Posterior vena cava (tissue), 2 donors: ENCODE measurements around the gene KIFC3. TPM values are rescaled to one million over a fixed set of nuclear protein-coding genes. Genes with fewer than 3 reads are reported as not detected.
A peak's percentile ranks its signal among the peaks of the same experiment; 100 is the strongest.
"Not testable (repeated sequence)": the region's sequence is repeated elsewhere in the genome, so short reads cannot be mapped to it uniquely, and the experiment has no call there.

Source experiments
- DNase-seq: peaks from one replicate; pipeline ENCODE4 v3.0.0-alpha.2; 2020; ENCODE audit warnings: low spot score
- intact Hi-C, 2 donors: fragments of 100-400 bp; cut with DNase I; formaldehyde crosslinking; loops; one replicate each; pipeline versions ENCODE4 v1.14.1 to v1.14.2; 2022 to 2023
- total RNA-seq, 2 donors: library from RNA; stranded (reverse); fragmentation: NEBNext Ultra II Directional; extraction: Animal tissue kit (Norgen Biotek cat#: 25700); gene quantifications; one replicate each; pipeline ENCODE4 v1.2.1, GENCODE V29; 2021
- donor health status: DM: yes; HTN: yes; CAD: no.
- donor health status: DM: yes; HTN: yes; CAD: no.

Gene KIFC3
- total RNA-seq, 2 donors from 2014 or later: 63.9 to 67.7 TPM

- no peak for DNase-seq
- intact Hi-C loops: loop anchor here in 1 of 2 donors (10.0 kb wide), 1 partner anchor 330 kb away; the partner anchor contains the start of gene CFAP20
Measured at GRCh38 chr16:57794849-57795430, 7.4 kb downstream of the KIFC3 start.

DNA sequence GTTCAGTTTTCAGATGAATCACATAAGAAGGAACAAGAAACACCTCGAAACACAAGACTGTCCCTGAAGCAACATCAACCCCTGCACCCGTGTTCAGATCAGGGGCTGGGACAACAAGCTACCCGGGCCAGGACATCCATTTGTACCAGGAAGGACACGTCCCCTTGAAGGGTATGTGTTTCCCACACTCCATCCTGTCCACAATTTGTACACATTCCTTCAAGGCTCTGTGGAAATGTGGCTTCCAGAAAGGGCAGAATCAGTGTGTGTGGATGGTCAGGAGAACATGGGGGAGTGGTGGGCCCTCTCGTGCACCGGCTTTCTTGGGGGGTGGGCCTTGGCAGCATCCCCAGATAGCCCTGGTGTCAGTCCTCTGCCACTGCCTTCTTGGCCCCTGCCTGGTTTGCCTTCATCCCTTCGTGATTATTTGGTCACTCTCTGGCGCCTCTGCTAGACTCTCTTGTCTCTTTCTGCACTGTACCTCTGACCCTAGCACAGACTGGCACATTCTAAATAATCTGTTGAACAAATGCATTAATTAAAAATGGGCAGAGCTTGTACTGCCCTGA, 10.3 kb downstream of the KIFC3 start:
- intact Hi-C loops: loop anchor here in 1 of 2 donors (10.0 kb wide), 1 partner anchor 333 kb away; the partner anchor contains the start of gene CFAP20
- DNase-seq: no peak

DNA sequence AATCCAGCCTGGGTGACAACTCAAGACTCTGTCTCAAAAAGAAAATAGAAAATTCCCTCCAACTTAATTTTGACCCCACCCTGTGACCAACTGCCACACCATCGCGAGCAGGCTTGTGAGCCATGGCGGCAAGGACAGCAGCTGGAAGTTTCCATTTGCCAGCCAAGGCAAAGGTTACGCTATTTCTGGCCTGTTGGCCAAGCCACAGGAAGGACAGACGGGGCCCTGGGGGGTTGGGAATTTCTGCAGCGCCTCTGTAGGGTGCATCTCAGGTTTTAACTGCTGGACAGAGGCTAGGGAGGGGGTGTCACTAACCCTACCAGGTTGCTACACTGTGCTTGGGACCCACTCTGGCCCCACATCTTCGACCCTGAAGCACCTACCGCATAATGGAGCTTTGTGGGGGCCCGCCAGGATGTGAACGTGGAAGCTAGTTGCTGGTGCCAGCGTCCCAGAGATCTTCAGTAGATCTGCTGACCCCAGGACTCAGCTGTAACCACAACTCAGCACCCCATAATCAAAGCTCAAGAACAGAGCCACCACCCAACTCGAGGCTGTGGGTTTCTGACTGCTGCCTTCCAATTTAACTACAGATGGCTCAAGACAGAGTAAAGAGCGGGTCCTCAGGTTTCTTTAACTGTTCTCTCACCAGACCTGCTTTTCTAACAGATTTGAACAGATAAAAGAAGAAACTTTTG, 10.9 kb downstream of the KIFC3 start:
- intact Hi-C loops: loop anchor here in 1 of 2 donors (10.0 kb wide), 1 partner anchor 333 kb away; the partner anchor contains the start of gene CFAP20
- no peak for DNase-seq

DNA sequence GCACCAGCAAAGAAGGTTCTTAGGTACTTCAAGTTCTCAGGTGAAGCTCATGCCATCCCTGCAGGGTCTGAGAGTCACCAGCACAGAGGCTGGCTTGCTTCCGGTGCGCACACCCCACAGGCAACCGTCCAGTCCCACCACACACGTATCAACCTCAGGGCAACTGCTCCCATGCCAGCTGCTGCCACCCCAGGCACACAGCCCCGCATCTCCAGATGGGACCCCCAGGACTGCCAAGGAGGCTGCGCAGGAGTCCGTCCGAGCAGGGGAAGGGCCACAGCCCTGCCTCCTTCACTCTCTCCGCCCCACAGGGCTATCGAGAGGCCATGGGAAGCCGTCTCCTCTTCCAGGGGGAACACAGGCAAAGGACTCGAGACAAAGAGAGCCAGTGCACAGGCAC, 13.3 kb downstream of the KIFC3 start:
- DNase-seq: no peak

GRCh38 chr16:57788252-57788841, 13.9 kb downstream of the KIFC3 start:
- DNase-seq: no peak
- intact Hi-C loops: no loop called here

More for the DNA sequence above, 13.3 kb downstream of the KIFC3 start:
- intact Hi-C loops: no loop called here

DNA sequence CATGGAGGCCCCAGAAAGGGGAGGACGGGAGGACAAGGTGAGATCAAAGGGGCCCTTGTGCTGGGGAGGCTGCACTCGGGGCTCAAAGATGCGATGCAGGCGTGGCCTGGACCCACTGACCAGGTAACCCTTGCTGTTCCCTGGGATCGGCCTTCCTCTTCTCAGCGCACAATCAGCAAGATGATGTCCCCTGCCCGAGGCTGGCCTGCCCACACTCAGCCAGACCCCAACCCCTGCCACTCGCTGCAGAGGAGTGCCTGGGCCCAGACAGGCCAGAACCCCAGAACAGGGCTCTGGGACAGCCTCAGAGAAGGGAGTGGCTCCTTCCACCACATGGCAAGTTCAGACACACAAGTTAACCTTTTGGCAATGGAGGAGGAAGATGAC, 14.8 kb downstream of the KIFC3 start:
- intact Hi-C loops: no loop called here
- no peak for DNase-seq

DNA sequence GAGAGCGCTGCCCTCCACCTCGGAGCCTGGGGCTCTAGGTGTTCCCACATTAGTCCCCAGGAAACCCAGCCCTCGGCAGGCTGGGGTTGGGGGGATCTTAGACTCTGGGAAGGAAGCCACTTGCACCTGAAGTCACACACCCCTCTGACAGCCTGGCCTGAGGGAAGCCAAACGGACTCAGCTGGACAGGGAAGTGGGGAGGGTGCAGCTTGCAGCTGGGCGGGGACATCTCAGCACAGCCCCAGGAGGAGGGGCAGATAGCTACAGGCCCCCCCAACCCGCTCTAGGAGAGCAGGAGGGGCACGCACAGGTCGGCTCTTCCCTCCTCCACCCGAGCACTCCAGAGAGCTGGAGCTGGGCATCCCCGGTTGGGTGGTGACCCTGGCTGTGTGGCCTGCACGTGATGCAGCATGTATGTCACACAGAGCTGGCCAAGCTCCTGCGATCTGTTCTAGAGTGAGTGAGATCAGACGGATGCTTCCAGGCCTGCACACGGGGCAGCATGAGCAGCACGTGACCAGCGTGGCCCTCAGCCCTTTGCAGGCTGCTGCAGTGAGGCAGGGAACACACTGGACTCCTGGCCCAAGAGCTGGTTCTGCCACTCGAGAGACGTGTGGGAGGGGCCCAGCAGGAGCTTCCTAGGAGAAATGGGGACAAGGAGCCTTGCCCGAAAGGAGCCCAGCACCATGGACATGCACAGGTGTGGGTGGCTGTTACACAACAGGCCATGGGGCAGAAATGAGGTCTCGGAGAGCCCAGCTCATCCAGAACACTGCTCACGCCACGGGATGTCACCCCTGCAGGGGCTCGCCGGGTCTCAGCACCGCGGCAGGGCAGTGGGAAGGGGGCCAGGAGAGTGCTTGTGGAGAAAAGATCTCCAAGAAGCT, 15.4 kb downstream of the KIFC3 start:
- intact Hi-C loops: no loop called here
- peak; percentile 89 for DNase-seq

- intact Hi-C loops: no loop called here
- no peak for DNase-seq
Measured at GRCh38 chr16:57785924-57786323, 16.4 kb downstream of the KIFC3 start.

GRCh38 chr16:57785385-57785784, 16.9 kb downstream of the KIFC3 start:
- intact Hi-C loops: no loop called here
- DNase-seq: no peak

GRCh38 chr16:57784334-57784733, 18.0 kb downstream of the KIFC3 start:
- no peak for DNase-seq
- intact Hi-C loops: no loop called here

DNA sequence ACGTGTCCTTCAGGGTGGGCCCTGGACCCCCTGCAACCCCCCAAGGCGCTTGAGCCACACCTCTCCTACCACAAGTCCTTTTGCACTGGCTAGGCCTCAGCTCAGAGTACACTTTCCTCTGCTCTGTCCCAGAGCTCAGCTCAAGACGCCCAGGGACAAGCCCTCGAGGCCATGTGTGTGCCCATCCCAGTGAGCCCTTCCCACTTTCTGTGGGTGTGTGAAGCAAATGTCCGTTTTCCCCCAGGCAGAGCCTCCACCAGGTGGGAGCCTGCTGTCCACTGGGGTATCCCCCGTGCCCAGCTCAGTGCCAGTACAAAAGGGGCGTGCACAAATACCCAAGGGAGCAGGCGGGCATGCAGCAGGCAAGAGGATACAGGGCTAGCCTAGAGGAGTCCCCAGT, 18.4 kb downstream of the KIFC3 start:
- DNase-seq: no peak
- intact Hi-C loops: no loop called here

DNA sequence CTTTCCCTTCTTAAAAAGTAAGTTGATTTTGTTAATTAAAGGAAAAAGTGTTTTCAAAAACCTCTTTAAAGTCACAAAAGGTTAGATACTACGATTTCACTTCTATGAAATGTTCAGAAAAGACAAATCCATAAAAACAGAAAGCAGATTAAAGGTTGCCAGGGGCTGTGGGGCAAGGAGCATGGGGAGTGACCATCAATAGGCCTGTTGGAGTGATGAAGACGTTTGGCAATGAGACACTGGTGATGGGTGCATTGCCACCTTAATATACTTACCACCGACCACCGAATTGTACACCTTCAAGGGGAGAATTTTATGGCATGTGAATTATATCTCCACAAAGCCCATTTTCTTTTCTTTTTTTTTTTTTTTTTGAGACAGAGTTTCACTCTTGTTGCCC, 19.2 kb downstream of the KIFC3 start:
- DNase-seq: no peak
- intact Hi-C loops: no loop called here

DNA sequence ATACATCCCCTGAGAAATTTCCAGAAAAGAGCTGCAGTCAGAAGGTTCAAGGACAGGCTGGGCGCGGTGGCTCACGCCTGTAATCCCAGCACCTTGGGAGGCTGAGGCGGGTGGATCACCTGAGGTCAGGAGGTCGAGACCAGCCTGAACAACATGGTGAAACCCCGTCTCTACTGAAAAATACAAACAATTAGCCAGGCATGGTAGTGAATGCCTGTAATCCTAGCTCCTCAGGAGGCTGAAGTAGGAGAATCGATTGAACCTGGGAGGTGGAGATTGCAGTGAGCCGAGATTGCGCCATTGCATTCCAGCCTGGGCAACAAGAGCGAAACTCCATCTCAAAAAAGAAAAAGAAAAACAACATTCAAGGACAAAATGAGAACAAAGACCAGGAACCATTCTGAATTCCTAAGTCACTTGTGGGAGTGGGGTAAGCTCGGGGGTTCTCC, 19.7 kb downstream of the KIFC3 start:
- intact Hi-C loops, DNase-seq: not testable (repeated sequence)

- no peak for DNase-seq
- intact Hi-C loops: no loop called here
Measured at GRCh38 chr16:57781741-57782606, 20.3 kb downstream of the KIFC3 start.

DNA sequence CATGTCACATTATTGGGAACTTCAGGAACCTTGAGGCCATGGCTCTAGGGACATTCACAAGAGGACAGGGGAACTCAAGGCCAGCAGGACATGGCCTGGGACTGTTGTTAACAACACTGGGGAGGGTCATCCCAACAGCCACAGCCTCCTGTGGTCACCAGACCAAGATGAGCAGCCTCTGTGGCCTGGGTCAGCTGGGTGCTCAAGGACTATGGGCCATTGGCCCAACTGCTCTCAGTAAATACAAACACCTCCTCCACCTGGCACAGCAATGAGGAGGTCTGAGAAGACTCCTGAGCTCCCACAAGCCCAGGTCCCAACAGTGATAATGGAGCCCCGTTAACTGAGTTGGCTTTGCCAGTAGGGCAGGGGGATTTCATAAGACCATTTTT, 20.9 kb downstream of the KIFC3 start:
- intact Hi-C loops: no loop called here
- no peak for DNase-seq

- DNase-seq, intact Hi-C loops: not testable (repeated sequence)
Measured at GRCh38 chr16:57779836-57780235, 22.5 kb downstream of the KIFC3 start.

DNA sequence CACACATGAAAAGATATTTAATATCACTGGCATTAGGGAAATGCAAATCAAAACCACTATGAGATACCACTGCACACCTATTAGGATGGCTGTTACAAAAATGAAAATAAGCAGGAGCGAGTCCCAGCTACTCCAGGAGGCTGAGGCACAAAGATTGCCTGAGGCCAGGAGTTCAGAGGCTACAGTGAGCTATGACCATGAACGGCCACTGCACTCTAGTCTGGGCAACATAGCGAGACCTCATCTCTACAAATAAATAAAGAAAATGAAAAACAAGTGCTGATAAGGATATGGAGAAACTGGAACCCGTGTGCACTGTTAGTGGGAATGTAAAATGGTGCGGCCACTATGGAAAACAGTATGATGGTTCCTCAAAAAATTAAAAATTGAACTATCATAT, 23.6 kb downstream of the KIFC3 start:
- intact Hi-C loops: no loop called here
- no peak for DNase-seq

DNA sequence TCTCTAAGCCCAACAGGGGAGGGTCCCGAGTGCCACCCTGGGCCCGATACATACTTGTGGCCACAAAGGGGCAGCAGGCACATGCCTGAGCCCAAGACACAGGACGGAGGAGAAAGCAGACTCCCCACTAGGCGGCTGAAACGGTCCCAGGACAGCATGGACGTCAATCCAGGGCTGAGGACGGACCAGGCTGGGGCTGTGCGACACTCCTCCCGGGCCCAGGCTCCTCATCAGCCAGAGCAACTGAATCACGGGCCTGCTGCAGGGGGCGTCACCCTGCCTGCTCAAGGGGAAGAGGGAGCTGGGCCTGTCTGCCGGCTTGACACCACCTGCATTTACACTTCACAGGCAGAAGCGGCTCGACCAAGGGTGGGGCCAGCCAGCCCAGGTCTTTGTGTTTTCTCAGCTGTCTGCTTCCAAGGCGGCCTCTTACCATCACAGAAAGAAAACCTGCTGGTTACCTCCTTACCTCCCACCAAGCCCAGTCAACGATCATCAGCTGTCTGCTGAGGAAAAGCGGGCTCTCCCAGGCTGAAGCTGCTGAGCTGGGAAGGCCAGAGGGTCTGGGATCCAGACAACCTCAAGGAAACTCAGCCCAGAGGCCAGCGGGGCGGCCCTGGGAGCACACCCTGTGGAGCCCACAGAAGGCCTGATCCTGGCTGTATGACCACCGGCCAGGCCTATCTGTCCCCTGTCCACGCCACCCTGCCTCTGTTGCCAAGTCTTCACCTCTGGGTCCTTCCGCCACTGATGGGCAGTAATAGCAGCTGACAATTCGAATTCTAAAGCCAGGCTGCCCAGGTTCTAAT, 26.4 kb downstream of the KIFC3 start:
- DNase-seq: no peak
- intact Hi-C loops: no loop called here
